HG03354 (cell line): Measurements from ENCODE around the gene GOLGA6B.
A peak's percentile ranks its signal among the peaks of the same experiment; 100 is the strongest.
"Not testable (repeated sequence)": the region's sequence is repeated elsewhere in the genome, so short reads cannot be mapped to it uniquely, and the experiment has no call there.

Experiments
- ATAC-seq: cut with Tn5 transposase; IDR thresholded peaks from one replicate; pipeline ENCODE4 v1.9.1; 2021; ENCODE audit warnings: mild to moderate bottlenecking; ENCODE audit not compliant: unreplicated experiment, poor library complexity, severe bottlenecking

GOLGA6B gene

GRCh38 chr15:72656014-72656413, 1.5 kb downstream of the GOLGA6B start:
- not testable (repeated sequence) for ATAC-seq

GRCh38 chr15:72661081-72661480, 6.6 kb downstream of the GOLGA6B start:
- ATAC-seq, result not testable (repeated sequence)

- not testable (repeated sequence) for ATAC-seq
Observed at GRCh38 chr15:72663931-72664330, 9.4 kb downstream of the GOLGA6B start.

GRCh38 chr15:72665706-72666105, 11.2 kb downstream of the GOLGA6B start:
- not testable (repeated sequence) for ATAC-seq

- not testable (repeated sequence) for ATAC-seq
Observed at GRCh38 chr15:72669803-72670202, 15.3 kb downstream of the GOLGA6B start.

- peak; percentile 84 for ATAC-seq
Observed at GRCh38 chr15:72670656-72671352, 16.3 kb downstream of the GOLGA6B start.

- ATAC-seq, result no peak
Observed at GRCh38 chr15:72671525-72671924, 17.0 kb downstream of the GOLGA6B start.

- no peak for ATAC-seq
Observed at GRCh38 chr15:72676838-72677237, 22.3 kb downstream of the GOLGA6B start.

- no peak for ATAC-seq
Observed at GRCh38 chr15:72680931-72681330, 26.4 kb downstream of the GOLGA6B start.

- no peak for ATAC-seq
Observed at GRCh38 chr15:72682772-72683171, 28.3 kb downstream of the GOLGA6B start.

- no peak for ATAC-seq
Observed at GRCh38 chr15:72685301-72685924, 30.9 kb downstream of the GOLGA6B start.

- ATAC-seq, result peak; percentile 96
Observed at GRCh38 chr15:72685925-72686794, 31.7 kb downstream of the GOLGA6B start, which contains the start of the genes BBS4 and HIGD2B. Gene BBS4 (plus strand): TSS chr15:72686207. CDS start chr15:72686228, 21 bp downstream. Gene HIGD2B (minus strand): TSS chr15:72686182. CDS start chr15:72676374, 9,808 bp downstream.

GRCh38 chr15:72688697-72689096, 34.2 kb downstream of the GOLGA6B start:
- no peak for ATAC-seq

GRCh38 chr15:72690938-72691337, 36.4 kb downstream of the GOLGA6B start:
- ATAC-seq, result no peak

- ATAC-seq, result no peak
Observed at GRCh38 chr15:72698938-72699337, 44.4 kb downstream of the GOLGA6B start.

GRCh38 chr15:72700076-72700475, 45.6 kb downstream of the GOLGA6B start:
- ATAC-seq, result no peak

- ATAC-seq, result no peak
Observed at GRCh38 chr15:72706266-72706665, 51.8 kb downstream of the GOLGA6B start.

- not testable (repeated sequence) for ATAC-seq
Observed at GRCh38 chr15:72708551-72709303, 54.2 kb downstream of the GOLGA6B start.
